ENCODE measurements around the gene TMEM156.

TMEM156 gene

DNA sequence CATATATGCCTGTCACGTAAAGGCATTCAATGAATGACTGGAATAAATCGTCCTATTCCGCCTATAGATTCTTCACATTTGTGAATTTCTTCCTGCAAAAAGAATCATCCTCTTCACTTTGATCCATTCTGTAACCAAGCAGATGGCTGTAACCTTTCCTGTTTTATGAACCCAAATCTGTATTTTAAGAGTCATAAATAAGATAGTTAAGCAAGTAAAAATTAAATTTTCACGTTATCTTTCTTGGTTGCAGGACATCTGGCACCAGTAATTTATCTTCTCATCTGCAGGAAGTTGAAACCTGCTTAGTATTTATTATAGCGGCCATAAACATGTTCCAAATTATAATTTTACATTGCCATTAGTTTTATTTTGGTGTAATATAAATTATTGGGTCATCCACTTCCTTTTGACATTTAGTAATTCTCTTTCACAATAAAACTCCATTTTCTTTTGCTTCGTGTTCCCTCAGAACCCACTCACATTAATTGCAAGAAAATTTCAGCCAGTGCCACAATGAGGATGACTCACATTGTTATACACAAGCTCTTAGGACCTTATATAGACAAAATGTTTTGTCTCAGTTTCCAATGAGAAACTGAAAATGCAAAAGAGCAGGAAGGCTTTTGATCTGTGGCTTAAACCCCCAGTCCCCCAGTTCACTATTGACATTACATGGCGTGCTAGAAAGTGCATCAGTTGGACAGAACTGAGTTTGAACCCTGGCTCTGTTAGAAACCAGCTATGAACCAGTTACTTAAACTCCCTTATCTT, 51.1 kb downstream of the TMEM156 start:
- no peak overlapping the region for H3K27ac ChIP-seq
- TF ChIP-seq CTCF (IDR thresholded peaks at IDR 0.05; ENCODE audit: low read depth, low read length): no peak
- no peaks in the 10 kb centered on the region for H3K36me3 ChIP-seq
- no peaks in the 10 kb centered on the region for H3K9me3 ChIP-seq (ENCODE audit: severe bottlenecking)
- no peak for DNase-seq
- no peaks in the 10 kb centered on the region for H3K27me3 ChIP-seq (ENCODE audit: insufficient read depth, low read depth, severe bottlenecking)
- H3K4me3 ChIP-seq (ENCODE audit: low read depth, low read length): no peak overlapping the region

- no peak overlapping the region for H3K4me3 ChIP-seq (ENCODE audit: low read depth, low read length)
- H3K9me3 ChIP-seq (ENCODE audit: severe bottlenecking): no peaks in the 10 kb centered on the region
- no peaks in the 10 kb centered on the region for H3K36me3 ChIP-seq
- H3K27me3 ChIP-seq (ENCODE audit: insufficient read depth, low read depth, severe bottlenecking): no peaks in the 10 kb centered on the region
- H3K27ac ChIP-seq: no peak overlapping the region
- DNase-seq: no peak
- TF ChIP-seq CTCF (IDR thresholded peaks at IDR 0.05; ENCODE audit: low read depth, low read length): no peak
These were observed 52.5 kb downstream of the TMEM156 start for GRCh38 chr4:38979511-38980230.

GRCh38 chr4:38979081-38979480, 53.1 kb downstream of the TMEM156 start:
- no peak for DNase-seq
- TF ChIP-seq CTCF (IDR thresholded peaks at IDR 0.05; ENCODE audit: low read depth, low read length): no peak
- H3K9me3 ChIP-seq (ENCODE audit: severe bottlenecking): no peaks in the 10 kb centered on the region
- H3K36me3 ChIP-seq: no peaks in the 10 kb centered on the region
- no peak overlapping the region for H3K27ac ChIP-seq
- no peaks in the 10 kb centered on the region for H3K27me3 ChIP-seq (ENCODE audit: insufficient read depth, low read depth, severe bottlenecking)
- no peak overlapping the region for H3K4me3 ChIP-seq (ENCODE audit: low read depth, low read length)

DNA sequence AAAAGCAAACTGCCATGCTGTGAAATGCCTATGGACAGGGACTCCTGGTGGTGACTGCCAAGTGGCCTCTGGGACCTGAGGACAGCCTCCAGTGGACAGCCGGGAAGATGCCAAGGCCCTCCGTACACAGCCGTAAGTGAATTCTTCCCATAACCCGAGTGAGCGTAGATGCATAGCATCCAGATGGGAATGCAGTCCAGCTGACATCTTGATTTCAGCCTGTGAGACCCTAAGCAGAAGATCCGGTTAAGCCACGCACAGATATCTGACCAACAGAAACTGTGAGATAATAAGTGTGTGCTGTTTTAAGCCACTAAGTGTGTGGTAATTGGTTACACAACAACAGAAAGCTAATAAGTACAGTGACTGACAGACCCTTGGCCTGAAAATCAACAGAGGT, 55.9 kb downstream of the TMEM156 start:
- Histone ChIP-seq H3K27me3 (ENCODE audit: insufficient read depth, low read depth, severe bottlenecking) (no peaks in the 10 kb centered on the region), H3K9me3 (ENCODE audit: severe bottlenecking) (no peaks in the 10 kb centered on the region), H3K36me3 (no peaks in the 10 kb centered on the region), H3K4me3 (ENCODE audit: low read depth, low read length) (no peak overlapping the region), H3K27ac (no peak overlapping the region)
- TF ChIP-seq CTCF (IDR thresholded peaks at IDR 0.05; ENCODE audit: low read depth, low read length): no peak
- no peak for DNase-seq

DNA sequence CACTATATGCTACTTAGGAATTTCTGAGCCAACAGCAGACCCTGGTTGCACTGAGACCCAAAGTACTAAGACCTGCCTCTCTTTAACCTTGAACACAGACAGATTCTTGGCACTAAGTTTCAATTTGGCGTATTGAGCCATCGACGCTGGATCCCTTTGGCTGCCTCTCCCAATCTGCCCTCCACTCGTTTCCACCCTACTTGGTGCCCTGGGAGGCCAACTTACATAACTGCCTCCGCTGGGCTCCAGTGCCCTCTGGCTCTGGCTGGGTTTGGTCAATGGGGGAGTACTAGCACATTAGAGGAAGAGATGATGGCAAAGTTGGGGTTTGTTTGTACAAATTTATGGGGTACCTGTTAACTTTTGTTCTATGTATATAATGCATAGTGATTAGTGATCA, 63.5 kb downstream of the TMEM156 start:
- H3K9me3 ChIP-seq (ENCODE audit: severe bottlenecking): peaks cover 4% of the 10 kb centered on the region
- TF ChIP-seq CTCF (IDR thresholded peaks at IDR 0.05; ENCODE audit: low read depth, low read length): no peak
- no peaks in the 10 kb centered on the region for H3K36me3 ChIP-seq
- no peaks in the 10 kb centered on the region for H3K27me3 ChIP-seq (ENCODE audit: insufficient read depth, low read depth, severe bottlenecking)
- no peak overlapping the region for H3K4me3 ChIP-seq (ENCODE audit: low read depth, low read length)
- H3K27ac ChIP-seq: no peak overlapping the region
- no peak for DNase-seq
